ENCODE results near the gene RSPH9.
A peak's percentile ranks its signal among the peaks of the same experiment; 100 is the strongest.

The RSPH9 gene

DNA sequence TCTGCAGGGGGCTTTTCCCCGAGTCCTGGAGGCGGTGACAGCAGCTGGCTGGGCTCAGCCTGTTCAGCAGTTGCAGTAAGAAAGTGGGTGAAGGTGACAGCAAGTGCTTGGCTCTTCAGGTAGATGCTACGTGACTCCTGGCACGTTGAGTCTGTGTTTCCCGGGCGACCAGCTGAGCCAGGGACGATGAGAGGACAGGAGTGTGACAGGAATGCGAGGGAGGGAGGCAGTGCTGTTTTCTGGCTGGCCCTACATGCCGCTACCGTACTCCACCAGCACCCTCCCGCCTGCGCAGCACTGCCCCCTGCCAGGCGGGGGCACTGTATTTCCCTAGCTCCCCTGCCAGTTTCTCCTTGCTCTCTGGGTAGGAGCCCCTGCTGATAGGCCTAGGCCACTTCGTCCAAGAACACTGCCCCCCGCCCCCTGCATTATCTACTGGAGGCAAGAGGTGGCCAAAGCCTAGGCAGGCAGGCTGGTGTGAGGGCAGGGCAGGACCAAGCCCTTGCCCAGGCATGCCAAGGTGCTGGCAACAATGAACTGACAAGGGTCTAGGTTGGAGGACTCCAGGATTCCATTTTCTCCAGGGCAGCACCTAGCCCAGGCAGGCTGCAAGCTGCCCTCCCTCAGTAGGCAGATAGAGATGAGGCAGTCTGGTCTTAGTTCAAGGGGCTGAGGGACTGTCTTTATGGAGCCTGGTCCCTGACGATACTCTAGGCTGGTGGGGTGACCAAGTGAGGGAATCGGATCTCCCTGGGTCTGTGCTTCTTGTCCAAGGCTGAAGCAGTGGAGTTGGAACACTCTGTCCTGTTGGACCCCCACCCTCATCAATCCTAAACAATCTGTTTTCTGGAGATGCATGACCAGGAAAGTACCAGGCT is 23.6 kb downstream of the RSPH9 start:
- peak; percentile 53 for DNase-seq (ENCODE audit: low spot score)

DNA sequence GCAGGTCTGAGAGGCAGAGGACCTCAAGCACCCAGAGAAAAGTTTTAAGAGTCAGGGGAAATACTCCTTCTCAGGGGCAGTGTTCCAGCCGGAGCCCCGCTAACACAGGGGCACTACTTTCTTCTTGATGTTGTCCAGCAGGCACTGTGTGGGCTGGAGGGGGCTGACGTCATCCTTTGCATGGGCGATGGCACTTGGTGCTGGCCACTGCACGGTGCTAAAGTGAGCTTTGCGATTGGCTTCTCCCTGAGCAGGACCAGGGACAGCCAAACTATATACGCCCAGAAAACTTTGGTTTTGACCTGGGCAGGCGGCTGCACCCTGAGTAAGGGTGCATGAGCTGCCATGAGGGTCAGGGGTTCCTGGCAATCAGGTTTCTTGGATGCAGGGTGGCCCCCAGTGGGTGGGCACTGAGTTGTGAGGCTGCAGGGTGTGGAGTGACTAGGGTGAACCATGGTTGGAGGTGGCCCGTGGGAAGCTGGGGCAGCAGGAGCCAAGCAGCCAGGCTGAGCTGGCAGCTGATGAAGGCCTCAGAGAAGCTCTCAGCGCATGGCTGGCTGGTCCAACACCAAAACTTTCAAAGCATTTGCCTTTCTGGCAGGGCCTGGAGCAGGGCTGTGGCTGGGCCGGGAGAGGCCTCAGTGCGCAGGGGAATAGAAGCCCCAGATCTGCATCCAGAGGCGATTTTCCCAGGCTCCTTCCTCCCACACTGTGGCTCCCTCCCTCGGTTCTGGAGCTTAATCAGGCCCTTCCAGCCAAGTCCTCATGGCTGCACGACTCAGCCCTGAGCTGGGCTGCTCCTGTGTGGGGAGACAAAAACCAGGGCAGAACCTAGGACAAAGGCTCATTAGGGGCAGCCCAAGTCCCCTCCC is 24.4 kb downstream of the RSPH9 start:
- DNase-seq (ENCODE audit: low spot score): no peak

DNA sequence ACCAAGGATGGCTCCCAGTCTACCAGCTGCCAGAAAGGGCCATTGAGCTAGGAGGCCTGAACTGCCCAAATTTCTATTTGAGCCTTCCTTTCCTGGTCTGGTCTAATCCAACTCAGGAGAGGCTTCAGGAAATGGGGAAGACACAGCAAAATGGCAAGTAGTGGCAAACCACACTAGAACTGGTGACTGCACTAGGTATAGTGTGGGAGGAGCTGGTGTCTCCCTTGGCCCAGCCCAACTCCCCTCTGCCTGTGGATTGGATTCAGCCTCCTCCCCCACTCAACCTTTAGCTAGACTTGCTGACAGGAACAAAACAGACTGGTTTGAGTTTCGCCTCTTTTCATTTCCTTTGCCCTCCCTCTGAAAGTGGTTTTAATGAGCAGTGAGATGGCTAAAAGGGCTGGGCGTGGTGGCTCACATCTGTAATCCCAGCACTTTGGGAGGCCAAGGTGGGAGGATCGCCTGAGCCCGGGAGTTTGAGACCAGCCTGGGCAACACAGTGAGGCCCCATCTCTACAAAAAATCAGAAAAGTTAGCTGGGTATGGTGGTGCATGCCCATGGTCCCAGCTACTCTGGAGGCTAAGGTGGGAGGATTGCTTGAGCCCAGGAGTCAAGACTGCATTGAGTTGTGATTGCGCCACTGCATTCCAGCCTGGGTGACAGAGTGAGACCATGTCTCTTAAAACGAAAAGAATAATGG is 25.2 kb downstream of the RSPH9 start:
- no peak for DNase-seq (ENCODE audit: low spot score)

GRCh38 chr6:43670623-43670986 is 25.8 kb downstream of the RSPH9 start:
- no peak for DNase-seq (ENCODE audit: low spot score)

- no peak for DNase-seq (ENCODE audit: low spot score)
These were observed 26.4 kb downstream of the RSPH9 start for GRCh38 chr6:43671011-43671800.

GRCh38 chr6:43671801-43672690 is 27.2 kb downstream of the RSPH9 start:
- DNase-seq (ENCODE audit: low spot score): no peak

- DNase-seq (ENCODE audit: low spot score): peak; percentile 75
These were observed 28.7 kb downstream of the RSPH9 start for GRCh38 chr6:43673444-43674084.

DNA sequence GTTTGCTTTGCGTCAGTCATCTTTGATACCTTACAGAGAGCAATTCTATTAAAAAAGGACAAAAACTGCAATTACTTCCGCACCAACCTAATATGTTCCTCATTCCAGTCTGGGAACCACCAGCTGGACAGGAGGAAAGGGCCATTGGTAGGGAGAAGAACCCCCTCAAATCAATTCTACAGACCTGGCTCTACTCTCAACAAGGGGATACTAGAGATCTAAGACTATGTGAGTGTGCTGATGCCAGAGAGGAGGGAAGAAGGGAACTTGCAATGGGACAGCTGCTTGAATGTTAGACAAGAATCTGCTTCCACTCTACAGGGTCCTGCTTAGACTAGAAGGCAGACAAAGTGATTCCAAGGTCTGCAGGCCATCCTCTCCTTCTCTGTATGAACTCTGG is 29.5 kb downstream of the RSPH9 start:
- peak; percentile 4 for DNase-seq (ENCODE audit: low spot score)

- DNase-seq (ENCODE audit: low spot score): no peak
These were observed 30.1 kb downstream of the RSPH9 start for GRCh38 chr6:43674921-43675320.

- DNase-seq (ENCODE audit: low spot score): no peak
These were observed 32.2 kb downstream of the RSPH9 start for GRCh38 chr6:43676962-43677606.

DNA sequence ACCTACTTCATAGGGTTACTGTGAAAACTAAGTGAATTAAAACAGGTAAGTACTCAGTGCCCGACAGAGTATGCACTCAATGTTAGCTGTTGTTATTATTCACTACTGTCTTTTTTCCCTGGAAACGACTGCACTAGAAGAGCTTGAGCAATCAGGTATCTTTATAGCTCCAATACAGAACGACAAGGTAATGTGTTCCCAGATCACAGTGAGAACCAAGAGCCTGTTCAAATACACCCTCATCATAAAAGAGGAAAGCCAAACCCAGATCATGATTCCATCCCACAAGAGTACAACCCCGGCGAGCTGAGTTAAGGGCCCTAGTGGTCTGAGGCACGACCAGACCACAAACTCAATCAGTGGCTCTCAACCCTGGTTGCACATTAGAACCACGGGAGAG is 32.9 kb downstream of the RSPH9 start:
- no peak for DNase-seq (ENCODE audit: low spot score)

DNA sequence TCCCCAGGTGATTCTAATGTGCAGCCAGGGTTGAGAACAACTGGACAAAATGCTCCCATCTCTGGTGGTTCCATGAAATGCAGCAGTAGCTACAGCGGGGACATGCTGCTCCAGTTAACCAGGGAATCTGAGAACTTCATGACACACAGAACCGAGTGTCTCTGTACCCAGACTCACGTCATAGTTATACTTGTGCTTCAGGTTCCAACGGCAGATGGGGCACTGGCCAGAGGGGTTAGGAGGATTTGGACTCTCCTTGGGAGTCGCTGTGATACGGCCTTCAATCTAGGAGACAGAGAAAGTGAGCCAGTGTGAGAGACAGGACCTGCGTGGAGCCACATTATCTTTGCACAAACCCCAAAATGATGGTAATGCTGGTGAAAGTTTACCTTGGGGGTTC is 33.5 kb downstream of the RSPH9 start:
- no peak for DNase-seq (ENCODE audit: low spot score)

GRCh38 chr6:43679057-43679456 is 34.2 kb downstream of the RSPH9 start:
- no peak for DNase-seq (ENCODE audit: low spot score)

DNA sequence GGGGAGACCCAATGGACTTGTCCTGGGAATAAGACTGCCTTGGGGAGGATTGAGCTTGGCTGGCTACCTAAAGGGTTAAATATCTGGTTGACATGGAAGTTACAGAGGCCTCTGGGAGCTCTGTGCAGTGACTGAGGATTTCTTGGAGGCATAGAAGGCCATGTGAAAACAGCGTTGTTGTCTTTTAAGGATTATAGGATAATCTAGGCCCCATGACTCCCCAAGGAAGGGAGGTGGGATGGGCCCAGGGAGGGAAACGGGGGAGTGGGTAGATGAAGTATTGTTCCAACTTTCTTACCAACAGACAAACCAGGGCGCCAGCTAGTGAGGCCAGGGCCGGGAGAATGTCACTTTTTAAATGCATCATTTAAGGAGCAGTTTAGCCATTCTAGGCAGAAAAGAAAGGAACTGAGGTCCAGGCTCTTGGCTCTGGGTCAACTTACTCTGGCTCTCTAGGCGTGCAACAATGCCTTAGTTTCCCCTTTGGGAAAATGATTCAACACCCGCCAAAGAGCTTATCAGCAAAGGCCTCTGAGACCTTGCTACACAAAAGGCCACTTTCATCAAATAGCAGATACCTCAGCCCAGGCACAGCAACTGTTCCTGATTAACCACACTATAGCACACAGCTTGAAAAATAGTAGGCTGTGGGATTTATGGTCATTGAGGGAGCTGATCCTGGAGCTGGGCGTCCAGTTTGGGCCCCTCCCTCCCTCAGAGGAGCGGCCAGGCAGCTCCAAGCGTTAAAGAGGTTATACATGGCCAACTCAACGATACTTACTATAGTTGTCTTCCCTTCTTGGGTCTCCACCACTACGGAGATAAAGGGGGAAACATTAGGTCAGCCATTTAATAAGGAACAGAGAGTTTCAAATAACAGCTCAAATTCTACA is 35.7 kb downstream of the RSPH9 start:
- no peak for DNase-seq (ENCODE audit: low spot score)

DNA sequence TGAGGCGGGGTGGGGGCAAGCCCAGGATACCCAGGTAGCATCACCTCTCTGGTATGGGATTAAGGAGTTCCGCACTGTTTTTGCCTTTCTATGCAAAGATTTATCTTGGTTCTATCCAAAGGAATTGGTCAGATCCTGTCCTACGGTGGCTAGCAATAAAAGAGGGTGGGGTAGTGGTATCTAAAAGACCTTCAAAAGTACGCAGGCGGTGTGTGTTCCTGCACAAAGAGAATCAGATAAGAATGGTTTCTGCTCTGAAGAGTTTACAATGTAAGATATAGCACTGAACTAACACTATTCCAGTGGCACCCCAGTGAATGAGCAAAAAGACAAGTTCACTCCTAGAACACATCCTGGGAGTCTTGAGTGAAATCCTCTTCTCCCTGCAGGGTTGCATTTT is 36.5 kb downstream of the RSPH9 start:
- no peak for DNase-seq (ENCODE audit: low spot score)

DNA sequence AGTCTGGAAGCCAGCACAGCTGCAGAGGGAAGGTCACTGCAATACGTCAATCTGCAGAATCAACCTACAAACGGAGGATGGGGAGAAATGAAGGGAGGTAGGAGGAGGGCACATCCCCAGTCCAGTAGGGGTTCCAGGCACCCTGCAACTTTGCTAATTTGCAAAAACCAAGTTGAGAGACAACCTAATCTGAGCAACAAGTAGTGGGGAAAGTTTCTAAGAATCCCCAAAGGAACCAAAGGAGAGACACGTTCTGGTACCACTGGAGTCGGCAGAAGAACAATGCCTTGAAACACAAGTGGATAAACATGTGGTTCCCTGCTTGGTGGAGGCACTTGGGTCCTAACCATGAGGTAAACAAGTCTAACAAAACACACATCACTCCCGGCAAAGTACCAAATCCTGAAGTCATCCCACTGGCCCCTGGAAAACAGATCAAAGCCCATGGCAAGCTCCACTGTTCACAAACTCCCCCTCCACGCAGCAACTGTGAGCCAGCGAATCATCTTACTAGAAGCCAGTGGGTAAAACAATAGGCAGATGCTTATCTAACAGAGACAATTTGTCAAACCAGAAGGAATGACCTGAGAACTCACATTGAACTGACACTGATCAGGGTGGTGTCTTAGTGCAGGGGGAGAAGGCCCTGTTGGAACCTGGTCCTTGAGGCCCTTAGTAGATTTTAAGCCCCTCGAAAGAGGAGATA is 38.0 kb downstream of the RSPH9 start:
- DNase-seq (ENCODE audit: low spot score): no peak

- DNase-seq (ENCODE audit: low spot score): no peak
These were observed 39.0 kb downstream of the RSPH9 start for GRCh38 chr6:43683708-43684455.
